GM19025 (cell line): Measurements from ENCODE around the gene PPP1R26.
A peak's percentile ranks its signal among the peaks of the same experiment; 100 is the strongest.

Experiments
- ATAC-seq: cut with Tn5 transposase; IDR thresholded peaks from one replicate; pipeline ENCODE4 v1.9.1; 2021; ENCODE audit warnings: mild to moderate bottlenecking, low read depth, moderate library complexity; ENCODE audit not compliant: unreplicated experiment

The PPP1R26 gene

DNA sequence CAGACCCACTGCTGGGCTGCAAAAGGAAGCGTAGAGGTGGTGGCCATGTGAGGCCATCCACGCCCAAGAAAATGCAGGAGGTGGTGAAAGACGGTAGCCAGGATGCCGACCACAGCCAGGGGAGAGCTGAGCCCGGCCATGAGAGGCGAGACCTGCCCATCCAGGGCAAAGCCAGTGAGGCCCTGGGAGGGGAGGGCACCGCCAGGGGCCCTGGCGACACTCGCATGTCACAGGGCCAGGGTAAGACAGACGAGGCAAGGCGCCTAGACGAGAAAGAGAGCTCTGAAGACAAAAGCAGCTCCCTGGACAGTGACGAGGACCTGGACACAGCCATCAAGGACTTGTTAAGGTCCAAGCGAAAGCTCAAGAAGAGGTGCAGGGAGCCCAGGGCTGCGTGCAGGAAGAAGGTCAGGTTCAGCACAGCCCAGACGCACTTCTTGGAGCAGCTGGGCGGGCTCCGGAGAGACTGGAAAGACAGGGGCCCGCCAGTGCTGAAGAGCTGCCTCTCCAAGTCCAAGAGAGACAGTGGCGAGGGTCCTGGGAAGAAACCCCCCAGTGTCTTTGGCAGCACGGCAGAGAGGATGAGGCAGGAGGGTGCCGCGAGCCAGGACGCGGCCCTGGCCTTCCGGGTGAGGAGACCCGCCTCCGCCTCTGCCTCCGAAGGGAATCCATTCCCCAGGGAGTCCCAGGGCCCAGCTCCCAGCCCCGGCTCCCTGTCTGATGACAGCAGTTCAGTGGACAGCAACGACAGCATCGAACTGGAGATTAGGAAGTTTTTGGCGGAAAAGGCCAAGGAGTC, 6.9 kb downstream of the PPP1R26 start:
- ATAC-seq = no peak

DNA sequence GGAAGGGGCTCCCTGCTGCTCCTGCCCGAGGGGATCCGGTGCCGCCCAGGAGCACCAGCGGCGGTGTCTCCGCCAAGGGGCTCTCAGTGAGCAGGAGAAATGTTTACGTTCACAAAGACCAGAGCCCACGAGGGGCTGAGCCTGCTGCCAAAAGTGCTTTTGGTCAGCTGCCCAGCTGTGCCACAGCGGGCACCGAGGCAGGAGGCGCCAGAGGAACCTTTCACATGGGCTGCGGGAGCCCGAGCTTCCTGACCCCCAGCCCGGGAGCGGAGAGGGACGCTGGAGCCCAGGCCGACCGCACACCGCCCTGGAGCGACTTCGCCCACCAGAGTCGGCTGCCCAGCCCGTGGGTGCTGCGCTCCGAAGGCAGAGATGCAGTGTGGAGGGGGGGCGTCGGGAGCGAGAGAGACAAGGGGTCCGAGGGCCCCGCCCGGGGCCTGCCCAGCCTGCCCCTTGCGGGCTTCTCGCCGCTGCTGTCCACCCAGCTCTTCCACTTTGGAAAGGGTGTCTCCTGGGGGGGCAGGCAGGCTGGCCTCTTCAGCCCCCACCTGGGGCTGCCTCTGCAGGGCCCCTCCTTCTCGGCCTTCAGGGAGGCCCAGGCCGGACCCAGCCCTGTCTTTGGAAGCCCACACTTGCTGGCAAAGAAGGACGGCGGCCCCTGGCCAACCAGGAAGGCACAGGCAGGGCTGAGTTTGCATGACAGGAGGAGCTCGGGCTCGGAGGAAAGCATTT, 7.9 kb downstream of the PPP1R26 start:
- ATAC-seq = no peak

DNA sequence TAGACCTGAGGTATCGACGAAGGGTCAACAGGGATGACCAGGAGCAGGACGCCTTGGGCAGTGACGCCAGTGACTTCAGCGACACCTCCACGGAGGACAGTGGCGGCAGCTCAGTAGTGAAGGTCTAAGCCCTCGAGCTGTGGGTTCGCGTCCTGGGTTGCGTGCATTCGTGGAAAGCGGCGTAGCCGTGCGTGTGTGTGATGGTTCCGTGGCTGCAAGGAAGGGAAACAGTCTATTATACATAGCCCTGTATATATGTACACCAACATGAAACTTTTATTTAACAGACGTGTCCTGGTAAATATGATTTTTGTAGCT, 8.4 kb downstream of the PPP1R26 start:
- ATAC-seq = no peak

DNA sequence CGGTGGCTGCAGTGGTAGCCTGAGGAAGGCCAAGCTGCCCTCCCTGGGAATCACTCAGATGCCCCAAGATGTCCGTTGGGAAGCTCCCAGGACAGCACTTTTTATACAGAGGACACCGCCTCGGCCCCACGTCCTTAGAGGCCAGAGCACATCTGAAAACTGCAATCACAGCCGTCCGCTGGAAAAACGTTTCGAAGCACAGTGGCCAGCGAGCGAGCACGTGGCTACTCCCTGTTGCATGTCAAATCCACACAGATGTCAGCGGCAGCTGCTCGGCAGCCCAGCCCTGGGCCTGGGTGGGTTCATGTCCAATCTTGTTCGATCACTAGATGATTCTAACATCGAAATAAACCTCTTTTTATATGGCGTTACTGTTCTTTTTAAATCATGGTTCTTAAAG, 8.9 kb downstream of the PPP1R26 start:
- no peak for ATAC-seq

DNA sequence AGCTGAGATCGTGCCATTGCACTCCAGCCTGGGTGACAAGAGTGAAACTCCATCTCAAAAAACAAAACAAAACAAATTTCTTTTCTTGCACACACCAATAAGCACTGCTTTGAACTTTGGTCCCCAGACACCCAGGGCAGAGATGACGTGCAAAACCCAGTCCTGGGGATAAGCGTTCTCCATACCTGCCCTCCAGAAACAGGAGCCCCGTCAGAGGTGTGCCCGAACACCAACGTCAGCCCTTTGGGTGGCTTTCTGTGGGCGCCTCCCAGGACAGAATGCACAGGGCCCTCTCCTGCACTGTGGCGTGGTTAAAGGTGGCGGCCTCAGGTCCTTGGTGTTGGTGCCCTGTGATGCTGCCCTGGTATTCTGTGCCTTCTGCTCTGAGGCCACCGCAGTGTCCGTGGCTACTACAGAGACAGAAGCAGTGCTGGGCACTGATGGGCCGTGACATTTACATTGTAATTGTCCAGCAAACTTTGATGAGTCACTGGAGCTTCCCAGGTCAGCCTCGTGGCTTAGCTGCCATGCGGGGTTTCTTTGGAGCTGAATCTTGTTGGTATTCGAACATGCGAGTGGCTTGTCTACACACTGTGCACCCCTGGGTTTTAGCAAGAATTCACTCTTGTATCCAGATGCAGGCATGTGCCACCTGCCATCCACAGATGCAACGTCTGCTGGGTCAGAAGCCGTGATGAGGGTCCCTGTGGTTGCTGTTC, 9.8 kb downstream of the PPP1R26 start:
- ATAC-seq = no peak

DNA sequence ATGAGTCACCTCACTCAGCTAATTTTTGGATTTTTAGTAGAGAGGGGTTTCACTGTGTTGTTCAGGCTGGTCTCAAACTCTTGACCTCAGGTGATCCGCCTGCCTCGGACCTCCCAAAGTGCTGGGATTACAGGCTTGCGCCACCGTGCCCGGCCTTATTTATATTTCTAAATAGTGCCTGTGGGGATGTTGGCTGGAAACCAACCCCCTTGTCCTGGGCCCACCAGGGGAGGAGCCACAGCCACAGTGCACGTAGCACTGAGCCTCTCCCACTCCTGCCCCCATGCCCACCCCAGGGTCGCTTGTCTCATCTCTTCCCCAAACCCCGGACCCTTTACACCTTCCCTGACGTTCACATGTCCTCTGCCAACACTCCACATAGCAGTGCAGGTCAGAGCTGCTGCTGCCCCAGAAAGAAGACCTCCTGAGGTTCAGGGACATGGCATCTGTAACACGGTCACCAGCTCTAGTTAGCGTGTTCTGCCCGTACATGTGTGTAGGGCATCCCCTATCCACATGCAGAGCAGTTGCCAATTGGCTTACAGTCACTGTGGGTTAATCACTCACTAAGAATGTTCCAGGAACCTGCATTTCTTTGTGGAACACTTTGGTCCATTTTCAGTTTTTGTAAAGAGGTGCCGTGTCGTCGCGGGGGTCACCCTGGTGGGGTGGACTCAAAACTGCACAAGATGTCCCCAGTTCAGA, 10.7 kb downstream of the PPP1R26 start:
- no peak for ATAC-seq

DNA sequence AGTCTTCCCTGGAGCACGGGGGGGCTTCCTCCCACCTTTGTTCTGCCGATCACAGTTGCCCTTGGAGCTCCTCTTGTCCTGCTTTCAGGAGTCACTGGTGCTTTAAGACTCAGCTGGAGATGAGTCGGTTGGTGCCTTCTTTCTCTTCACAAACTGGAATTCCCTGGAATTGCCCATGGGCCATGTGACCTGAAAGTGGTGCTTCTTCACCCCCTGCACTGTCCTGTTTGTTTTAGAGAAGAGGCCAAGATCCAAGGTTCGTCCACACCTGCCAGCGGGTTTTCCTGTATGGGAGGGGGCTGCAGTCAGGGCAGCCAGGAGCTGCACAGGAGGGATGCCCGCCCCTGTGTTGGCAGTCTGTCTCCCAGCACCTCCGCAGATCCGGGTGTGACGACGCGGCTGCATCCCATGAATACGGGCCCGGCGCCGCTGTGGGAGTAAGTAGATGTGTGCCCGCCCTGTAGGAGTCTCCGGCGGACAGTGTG, 11.4 kb downstream of the PPP1R26 start:
- no peak for ATAC-seq

DNA sequence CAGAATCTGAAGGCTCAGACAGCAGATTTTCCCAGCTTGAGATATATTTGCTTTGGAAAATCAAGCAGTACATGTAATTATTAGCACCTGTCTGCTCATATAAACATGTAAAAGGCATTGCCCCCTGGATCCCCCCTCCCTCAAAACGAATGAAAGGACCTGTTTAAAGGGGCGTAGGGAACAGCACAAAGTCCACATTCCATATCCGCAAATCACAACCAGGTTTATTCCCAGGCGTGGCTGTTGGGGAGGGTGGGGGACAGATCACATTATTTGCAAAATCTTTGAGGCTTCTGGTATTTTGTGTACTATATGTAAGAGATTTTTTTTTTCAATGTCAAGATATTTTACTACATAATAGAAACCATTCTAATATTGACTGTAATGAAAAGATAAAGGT, 12.2 kb downstream of the PPP1R26 start:
- ATAC-seq = no peak

DNA sequence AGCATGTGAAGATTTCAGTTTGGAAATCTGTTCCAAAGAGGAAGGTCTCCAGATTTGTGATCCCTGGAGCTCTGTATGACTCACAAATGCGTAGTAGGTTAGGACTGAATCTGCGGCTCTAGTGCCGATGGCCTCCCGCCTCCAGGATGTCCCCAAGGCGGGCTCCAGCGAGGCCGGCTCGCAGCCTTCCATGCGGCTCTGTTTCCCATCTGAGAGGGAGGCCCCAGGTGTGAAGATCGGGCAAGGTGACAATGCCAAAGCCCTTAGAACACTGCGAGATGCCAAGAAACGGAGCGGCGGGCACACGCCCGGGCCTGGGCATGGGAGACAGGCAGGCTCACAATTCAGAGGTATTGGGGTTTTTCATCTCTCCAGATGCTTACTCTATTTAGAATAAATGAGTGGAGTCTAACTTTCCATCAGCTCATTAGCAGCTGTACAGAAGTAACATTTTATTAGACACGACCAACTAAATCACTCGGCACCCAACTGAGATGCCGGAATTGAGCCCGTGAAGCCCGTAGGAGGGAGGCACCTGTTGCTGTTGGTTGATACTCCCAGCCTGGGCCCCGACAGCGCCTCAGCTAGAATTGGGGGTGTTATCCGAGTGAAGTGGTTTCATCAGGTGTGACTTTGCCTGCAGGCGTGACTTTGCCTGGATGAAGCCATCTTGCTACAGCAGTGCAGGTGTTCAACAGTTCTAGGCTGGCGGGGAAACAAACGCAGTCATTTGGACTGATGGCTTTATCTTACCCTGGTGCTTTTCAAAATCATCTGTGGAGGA, 13.5 kb downstream of the PPP1R26 start:
- no peak for ATAC-seq

DNA sequence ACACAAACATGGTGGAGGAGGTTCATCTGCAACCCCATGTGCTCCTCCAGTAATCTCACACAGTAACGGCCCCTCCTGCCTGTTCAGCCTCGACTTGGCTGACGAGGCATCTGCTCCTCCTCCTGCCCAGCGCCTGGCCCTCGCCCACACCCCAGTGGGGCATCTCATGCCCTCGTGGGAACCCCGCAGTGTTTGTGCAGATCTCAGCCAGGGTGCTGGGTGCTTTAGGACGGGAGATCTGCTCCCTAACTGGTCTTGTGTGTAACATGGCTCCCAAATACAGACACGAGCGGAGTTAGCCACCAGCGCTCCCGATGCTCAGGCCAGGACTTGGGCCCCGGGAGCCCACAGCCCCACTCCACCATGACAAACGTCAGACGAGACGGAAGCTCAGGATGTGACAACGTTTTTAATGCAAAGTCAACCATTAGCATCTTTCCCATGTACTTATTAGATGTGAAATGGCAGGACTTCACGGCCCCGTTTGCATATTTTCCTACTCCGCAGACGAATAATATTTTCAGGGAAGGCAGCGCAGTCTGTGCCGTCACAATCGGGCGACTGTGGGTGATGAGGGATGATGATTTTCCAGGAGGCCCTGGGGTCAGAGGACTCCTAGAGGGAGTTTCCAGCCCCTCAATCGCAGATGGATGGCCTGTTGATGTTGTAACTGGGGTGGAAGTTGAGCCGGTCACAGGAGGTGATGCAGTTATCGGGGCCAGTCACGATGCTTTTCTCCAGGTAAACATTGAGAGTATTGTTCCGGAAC, 15.4 kb downstream of the PPP1R26 start:
- ATAC-seq = no peak

DNA sequence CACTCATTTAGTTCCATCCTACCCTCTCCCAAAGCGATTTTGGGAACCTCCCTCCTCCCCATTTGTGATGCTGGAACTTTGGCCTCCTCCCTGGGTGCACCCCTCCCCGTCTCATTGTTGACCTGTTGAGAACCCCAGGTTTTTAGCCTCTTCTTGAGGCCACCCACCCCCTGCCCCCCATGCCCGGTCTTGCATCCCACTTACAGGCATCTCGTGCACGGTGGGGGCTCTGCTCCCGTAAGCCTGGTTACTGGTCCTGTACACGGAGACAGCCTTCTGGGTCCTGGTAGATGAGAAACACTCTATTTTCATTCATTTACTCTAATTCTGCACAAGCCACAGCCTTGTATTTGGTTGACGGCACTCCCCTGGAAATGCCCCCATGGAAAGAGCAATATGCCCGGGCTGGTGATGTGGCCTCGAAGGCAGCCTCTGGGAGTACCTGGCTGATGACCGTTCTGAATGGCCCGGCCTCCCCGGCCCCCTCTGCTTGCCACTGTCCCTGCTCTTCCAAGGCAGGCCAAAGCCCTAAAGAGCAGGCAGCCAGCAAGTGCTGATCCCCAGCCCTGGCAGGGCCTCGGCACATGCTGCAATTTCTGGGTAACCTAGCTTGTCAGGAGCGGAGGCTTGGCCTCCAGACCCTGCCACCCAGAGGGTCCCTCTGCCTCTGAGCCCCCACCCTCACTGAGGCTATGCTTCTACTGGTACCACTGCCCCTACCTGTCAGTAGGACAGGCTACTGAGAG, 19.0 kb downstream of the PPP1R26 start:
- ATAC-seq = no peak

DNA sequence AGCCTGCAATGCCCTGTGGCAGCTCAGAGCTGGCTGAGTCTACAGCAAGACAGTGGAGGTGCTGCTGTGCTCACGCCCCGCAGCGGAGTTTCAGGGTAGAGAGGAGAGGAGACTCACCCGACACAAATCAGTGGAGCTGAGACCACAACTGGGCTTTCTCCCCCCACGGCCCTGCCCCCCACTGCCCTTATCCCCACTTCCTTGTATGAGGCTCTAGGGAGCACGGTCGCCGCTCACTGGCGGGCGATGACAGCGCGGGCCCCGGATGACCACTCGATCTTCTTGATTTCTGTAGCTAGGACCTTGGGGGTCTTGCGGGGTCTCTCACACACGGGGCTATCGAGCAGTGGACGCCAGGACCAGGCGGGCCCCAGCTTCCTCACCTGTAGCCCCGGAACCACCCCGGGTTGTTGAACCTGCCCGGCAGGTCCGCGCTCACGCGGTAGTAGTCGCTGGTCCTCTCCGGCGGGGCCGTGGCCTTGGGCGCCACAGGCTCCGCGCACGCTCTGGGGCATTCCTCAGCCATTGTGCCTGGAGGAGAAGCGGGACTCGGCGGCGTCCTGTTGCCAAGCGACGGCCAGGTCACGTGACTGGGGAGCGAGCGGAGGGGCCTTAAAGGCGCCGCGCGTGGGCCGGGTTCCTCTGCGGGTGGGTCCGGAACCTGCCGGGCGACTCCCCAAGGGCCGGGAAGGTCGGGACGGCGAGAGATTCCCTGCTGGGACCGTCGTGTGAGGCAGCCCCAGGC, 19.9 kb downstream of the PPP1R26 start:
- no peak for ATAC-seq

DNA sequence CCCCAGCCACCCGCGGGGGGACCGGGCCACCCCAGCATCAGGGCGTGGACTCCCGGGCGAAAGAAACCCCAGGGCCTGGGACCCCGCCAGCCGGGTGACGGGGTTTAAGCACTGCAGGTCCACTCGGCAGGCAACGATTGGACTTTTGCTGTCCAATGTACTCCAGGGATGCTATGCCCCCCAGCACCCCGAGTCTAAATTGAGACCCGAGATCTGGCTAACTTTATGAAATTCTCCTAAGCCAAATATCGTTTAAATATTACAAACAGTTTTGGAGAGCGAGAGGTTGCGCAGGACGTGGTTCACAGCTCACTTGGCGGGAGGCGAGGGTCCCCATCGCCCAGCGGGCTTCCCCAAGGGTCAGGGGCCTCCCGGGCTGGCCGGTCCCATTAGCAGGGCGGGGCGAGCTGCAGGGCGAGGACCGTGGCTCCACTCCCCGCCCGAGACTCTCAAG, 20.5 kb downstream of the PPP1R26 start:
- ATAC-seq = no peak

DNA sequence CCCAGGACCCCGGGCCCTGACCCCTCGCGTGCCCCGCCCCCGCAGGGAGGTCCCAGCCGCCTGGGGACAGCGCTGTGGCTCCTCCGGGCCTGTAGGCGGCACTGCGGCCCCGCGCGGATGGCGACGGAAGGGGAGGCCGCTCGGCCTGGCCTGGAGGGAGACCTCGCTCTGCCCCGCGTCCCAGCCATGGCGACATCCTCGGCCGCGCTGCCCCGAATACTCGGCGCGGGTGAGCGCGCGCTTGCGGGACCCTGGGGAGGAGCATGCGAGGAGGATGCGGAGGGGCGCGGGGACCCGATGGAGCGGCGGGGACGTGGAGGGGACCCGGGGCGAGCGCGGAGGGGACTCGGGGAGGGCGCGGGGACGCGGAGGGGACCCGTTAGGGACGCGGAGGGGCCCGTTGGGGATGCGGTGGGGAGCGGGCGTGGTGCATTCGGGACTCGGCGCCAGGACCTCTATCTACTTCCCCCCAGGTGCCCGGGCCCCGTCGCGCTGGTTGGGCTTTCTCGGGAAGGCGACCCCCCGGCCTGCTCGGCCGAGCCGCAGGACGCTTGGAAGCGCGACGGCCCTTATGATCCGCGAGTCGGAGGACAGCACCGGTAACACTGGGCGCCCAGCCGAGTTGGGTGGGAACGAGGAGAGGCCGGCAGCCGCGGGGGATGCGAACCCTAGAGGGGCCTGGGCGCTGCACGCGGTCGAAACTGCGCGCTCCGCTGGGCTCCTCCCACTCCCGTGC, 21.1 kb downstream of the PPP1R26 start, which contains the start of gene MRPS2:
MRPS2 (plus strand) TSS at position 158 of the 736 bp plus-strand sequence; CDS start at position 187, 29 bp downstream.
- ATAC-seq = peak; percentile 86

DNA sequence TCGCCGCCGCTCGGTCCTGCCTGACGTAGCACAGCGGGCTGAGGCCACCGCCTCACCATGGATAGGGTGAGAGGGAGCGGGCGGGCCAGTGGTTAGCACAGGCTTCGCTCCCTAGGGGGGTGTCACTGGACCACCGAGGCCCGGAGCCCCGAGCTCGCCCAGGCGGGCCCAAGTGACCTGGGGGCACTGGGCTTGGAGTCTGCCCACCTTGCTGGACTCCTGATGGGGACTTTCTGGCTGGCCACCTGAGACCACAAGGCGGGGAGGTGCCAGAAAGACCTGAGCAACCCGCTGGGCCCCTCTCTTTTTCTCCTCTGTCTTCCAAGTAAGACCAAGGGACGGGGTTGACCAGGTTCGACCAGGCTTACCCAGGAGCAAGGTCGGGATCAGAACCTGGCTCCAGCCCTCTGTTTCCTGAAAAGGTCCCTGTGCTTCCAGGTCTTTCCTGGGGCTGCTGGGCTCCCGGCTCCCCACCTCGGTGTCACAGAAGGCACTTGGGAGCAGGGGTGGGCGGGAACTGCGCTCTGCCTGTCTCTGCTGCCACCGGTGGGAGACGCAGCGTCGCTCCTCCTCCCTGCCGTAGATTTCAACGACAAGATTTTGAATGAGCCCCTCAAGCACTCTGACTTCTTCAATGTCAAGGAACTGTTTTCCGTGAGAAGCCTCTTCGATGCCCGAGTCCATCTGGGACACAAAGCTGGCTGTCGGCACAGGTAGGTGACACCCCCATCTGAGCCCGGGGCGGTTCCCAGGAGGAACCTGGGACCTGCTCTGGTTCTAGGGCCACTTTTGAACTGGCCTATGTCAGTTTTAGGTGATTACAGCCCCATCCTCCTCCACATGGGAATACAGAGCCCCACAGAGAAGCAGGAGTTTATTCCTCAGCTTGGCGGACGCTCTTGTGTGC, 21.9 kb downstream of the PPP1R26 start:
- ATAC-seq = no peak
